Measurements from ENCODE around the gene ZNF341.
A peak's percentile ranks its signal among the peaks of the same experiment; 100 is the strongest.

DNA sequence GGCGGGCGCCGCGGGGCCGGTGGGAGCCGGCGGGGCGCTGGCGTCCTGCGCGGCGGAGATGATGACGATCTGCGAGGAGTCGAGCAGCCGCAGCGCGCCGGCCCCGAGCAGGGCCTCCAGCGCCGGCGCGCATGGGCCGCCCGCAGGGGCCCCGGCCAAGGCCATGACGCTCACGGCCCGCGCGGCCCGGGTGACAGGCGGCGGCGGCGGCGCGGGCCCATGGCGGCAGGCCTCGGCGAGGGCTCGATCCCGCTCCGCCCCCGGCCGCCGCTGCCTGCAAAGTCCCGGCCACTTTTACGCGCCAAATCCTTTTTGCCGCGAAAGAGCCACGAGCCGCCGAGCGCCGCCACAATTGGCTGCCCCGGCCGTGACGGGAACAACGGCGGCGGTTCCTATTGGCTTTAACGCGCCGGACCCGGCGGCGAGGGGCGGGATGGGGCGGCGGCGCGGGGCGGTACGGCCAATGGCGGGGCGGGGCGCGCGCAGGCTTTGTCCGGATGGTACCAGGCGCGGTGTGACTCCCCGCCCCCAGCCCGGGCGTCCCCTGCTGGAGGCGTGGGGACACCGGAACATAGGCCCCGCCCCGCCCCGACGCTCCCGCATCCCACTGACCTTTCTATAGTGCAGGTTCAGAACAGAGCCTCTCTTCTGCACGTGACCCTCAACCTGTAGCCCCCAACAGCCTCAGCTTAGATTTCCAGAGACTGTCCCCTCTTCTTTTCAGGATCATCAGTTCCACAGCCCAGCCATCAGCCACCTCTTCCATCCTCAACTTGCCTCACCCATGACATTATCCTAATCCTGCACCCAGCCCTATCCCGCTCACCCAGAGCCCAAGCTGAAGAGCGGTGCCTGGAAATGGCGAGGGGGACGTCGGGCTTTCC lies 45.5 kb upstream of the ZNF341 start, which contains the start of gene E2F1:
- TF ChIP-seq POLR2AphosphoS5 (IDR thresholded peaks at IDR 0.05) = peak in 1 of 3 donors; percentile 40
- TF ChIP-seq, protein P1, sequence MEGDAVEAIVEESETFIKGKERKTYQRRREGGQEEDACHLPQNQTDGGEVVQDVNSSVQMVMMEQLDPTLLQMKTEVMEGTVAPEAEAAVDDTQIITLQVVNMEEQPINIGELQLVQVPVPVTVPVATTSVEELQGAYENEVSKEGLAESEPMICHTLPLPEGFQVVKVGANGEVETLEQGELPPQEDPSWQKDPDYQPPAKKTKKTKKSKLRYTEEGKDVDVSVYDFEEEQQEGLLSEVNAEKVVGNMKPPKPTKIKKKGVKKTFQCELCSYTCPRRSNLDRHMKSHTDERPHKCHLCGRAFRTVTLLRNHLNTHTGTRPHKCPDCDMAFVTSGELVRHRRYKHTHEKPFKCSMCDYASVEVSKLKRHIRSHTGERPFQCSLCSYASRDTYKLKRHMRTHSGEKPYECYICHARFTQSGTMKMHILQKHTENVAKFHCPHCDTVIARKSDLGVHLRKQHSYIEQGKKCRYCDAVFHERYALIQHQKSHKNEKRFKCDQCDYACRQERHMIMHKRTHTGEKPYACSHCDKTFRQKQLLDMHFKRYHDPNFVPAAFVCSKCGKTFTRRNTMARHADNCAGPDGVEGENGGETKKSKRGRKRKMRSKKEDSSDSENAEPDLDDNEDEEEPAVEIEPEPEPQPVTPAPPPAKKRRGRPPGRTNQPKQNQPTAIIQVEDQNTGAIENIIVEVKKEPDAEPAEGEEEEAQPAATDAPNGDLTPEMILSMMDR (IDR thresholded peaks at IDR 0.05) = peak in 5 of 7 experiments; percentile 11 to 73 (median 26)
- TF ChIP-seq POLR2A (IDR thresholded peaks at IDR 0.05) = no peak
- TF ChIP-seq EP300 (IDR thresholded peaks at IDR 0.05) = no peak
